ENCODE data around the gene ZBTB16. TPM values are rescaled to one million over a fixed set of nuclear protein-coding genes. Genes with fewer than 3 reads are reported as not detected.

ZBTB16 gene
- total and polyA plus RNA-seq, 2 experiments from 2014 or later: 0.29 to 1.4 TPM

DNA sequence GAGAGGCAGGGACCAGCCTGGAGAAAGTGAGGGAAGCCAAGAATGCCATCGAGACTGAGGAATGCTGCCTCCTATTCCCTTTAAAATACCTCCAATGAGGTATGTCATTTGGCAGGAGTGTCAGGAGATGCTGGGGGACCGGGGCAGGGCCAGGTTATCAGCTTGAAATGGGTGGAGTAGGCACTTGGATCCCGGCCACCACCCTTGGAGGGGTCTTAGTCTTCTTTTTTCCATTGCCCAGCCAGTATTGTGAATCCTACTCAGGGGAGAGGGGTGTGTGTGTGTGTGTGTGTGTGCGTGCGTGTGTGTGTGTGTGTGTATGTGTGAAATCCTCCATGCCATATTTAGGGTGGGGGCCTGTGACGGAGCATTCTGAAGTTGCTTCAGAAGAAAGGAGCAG, 116.2 kb downstream of the ZBTB16 start (continued):
- TF ChIP-seq, protein P1, sequence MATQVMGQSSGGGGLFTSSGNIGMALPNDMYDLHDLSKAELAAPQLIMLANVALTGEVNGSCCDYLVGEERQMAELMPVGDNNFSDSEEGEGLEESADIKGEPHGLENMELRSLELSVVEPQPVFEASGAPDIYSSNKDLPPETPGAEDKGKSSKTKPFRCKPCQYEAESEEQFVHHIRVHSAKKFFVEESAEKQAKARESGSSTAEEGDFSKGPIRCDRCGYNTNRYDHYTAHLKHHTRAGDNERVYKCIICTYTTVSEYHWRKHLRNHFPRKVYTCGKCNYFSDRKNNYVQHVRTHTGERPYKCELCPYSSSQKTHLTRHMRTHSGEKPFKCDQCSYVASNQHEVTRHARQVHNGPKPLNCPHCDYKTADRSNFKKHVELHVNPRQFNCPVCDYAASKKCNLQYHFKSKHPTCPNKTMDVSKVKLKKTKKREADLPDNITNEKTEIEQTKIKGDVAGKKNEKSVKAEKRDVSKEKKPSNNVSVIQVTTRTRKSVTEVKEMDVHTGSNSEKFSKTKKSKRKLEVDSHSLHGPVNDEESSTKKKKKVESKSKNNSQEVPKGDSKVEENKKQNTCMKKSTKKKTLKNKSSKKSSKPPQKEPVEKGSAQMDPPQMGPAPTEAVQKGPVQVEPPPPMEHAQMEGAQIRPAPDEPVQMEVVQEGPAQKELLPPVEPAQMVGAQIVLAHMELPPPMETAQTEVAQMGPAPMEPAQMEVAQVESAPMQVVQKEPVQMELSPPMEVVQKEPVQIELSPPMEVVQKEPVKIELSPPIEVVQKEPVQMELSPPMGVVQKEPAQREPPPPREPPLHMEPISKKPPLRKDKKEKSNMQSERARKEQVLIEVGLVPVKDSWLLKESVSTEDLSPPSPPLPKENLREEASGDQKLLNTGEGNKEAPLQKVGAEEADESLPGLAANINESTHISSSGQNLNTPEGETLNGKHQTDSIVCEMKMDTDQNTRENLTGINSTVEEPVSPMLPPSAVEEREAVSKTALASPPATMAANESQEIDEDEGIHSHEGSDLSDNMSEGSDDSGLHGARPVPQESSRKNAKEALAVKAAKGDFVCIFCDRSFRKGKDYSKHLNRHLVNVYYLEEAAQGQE (IDR thresholded peaks at IDR 0.05; ENCODE audit: unreplicated experiment): no peak
- TF ChIP-seq STAT1 (IDR thresholded peaks at IDR 0.05; ENCODE audit: unreplicated experiment) (no peak), EZH2 (IDR thresholded peaks at IDR 0.05; ENCODE audit: low read depth, unreplicated experiment) (no peak)

DNA sequence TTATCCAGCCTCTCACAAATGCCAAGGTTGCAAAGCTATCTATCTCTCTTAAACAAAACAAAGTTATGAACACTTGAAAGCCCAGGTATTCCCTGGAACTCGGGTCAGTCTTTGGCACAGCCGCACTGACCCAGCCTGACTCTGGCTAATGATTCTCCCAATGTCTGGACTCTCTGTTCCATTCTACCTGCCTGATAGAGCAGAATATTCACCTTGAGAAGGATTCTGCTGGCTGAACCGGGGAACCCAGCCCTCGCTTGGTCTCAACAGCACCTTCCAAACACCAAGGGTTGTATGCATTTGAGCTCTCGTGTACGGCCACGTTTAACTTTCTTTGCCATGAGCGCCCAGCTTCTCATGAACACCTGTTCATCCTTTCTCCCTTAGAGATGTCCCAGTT, 116.8 kb downstream of the ZBTB16 start:
- H3K4me3 Mint-ChIP-seq: no peak overlapping the region
- Histone ChIP-seq H3F3A (replicated peaks; ENCODE audit: low read depth) (no peaks in the 10 kb centered on the region), H3K27me3 (ENCODE audit: insufficient read depth) (no peaks in the 10 kb centered on the region), H2AFZ (no peak overlapping the region), H3K36me3 (ENCODE audit: insufficient read depth) (no peaks in the 10 kb centered on the region), H4K20me1 (replicated peaks; ENCODE audit: insufficient read depth) (no peaks in the 10 kb centered on the region), H3K4me3 (no peak overlapping the region), H3K4me2 (no peak overlapping the region), H3K9me2 (ENCODE audit: insufficient read depth) (no peaks in the 10 kb centered on the region), H3K27ac (ENCODE audit: low read depth) (no peak overlapping the region), H3K4me1 (ENCODE audit: insufficient read depth) (no peaks in the 10 kb centered on the region), H3K79me2 (replicated peaks; ENCODE audit: insufficient read depth) (no peaks in the 10 kb centered on the region)
- no peaks in the 10 kb centered on the region for H3K9me3 Mint-ChIP-seq
- no peak for ATAC-seq
- peaks cover 11% of the 10 kb centered on the region; the same call in 2 of the 3 replicates for H3K4me1 Mint-ChIP-seq
- TF ChIP-seq EZH2 (IDR thresholded peaks at IDR 0.05; ENCODE audit: low read depth, unreplicated experiment) (no peak), JUNB (IDR thresholded peaks at IDR 0.05; ENCODE audit: unreplicated experiment) (no peak)
- TF ChIP-seq, protein P2, sequence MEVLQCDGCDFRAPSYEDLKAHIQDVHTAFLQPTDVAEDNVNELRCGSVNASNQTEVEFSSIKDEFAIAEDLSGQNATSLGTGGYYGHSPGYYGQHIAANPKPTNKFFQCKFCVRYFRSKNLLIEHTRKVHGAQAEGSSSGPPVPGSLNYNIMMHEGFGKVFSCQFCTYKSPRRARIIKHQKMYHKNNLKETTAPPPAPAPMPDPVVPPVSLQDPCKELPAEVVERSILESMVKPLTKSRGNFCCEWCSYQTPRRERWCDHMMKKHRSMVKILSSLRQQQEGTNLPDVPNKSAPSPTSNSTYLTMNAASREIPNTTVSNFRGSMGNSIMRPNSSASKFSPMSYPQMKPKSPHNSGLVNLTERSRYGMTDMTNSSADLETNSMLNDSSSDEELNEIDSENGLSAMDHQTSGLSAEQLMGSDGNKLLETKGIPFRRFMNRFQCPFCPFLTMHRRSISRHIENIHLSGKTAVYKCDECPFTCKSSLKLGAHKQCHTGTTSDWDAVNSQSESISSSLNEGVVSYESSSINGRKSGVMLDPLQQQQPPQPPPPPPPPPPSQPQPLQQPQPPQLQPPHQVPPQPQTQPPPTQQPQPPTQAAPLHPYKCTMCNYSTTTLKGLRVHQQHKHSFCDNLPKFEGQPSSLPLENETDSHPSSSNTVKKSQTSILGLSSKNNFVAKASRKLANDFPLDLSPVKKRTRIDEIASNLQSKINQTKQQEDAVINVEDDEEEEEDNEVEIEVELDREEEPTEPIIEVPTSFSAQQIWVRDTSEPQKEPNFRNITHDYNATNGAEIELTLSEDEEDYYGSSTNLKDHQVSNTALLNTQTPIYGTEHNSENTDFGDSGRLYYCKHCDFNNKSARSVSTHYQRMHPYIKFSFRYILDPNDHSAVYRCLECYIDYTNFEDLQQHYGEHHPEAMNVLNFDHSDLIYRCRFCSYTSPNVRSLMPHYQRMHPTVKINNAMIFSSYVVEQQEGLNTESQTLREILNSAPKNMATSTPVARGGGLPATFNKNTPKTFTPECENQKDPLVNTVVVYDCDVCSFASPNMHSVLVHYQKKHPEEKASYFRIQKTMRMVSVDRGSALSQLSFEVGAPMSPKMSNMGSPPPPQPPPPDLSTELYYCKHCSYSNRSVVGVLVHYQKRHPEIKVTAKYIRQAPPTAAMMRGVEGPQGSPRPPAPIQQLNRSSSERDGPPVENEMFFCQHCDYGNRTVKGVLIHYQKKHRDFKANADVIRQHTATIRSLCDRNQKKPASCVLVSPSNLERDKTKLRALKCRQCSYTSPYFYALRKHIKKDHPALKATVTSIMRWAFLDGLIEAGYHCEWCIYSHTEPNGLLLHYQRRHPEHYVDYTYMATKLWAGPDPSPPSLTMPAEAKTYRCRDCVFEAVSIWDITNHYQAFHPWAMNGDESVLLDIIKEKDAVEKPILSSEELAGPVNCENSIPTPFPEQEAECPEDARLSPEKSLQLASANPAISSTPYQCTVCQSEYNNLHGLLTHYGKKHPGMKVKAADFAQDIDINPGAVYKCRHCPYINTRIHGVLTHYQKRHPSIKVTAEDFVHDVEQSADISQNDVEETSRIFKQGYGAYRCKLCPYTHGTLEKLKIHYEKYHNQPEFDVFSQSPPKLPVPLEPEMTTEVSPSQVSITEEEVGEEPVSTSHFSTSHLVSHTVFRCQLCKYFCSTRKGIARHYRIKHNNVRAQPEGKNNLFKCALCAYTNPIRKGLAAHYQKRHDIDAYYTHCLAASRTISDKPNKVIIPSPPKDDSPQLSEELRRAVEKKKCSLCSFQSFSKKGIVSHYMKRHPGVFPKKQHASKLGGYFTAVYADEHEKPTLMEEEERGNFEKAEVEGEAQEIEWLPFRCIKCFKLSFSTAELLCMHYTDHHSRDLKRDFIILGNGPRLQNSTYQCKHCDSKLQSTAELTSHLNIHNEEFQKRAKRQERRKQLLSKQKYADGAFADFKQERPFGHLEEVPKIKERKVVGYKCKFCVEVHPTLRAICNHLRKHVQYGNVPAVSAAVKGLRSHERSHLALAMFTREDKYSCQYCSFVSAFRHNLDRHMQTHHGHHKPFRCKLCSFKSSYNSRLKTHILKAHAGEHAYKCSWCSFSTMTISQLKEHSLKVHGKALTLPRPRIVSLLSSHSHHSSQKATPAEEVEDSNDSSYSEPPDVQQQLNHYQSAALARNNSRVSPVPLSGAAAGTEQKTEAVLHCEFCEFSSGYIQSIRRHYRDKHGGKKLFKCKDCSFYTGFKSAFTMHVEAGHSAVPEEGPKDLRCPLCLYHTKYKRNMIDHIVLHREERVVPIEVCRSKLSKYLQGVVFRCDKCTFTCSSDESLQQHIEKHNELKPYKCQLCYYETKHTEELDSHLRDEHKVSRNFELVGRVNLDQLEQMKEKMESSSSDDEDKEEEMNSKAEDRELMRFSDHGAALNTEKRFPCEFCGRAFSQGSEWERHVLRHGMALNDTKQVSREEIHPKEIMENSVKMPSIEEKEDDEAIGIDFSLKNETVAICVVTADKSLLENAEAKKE (CRISPR knock-in tag; IDR thresholded peaks at IDR 0.05): no peak
- TF ChIP-seq, protein P1 (IDR thresholded peaks at IDR 0.05; ENCODE audit: unreplicated experiment): no peak
- no peak overlapping the region for H3K27ac Mint-ChIP-seq
- no peaks in the 10 kb centered on the region for H3K36me3 Mint-ChIP-seq (ENCODE audit: low read depth)
- H3K27me3 Mint-ChIP-seq (ENCODE audit: insufficient read depth, low read depth, poor library complexity): peaks cover 5% of the 10 kb centered on the region
- DNase-seq (ENCODE audit: low spot score): no peak

Data from GM23338 (cell line).